DMS153 treated with DMSO at 0.1 percent for 48 hours (cell line): Measurements from ENCODE around the gene ACVR1B.

ENCODE experiments used
- DNase-seq: peaks from one replicate; lab custom pipeline; 2025; ENCODE audit not compliant: unreplicated experiment; lab: John Stamatoyannopoulos, UW

Gene ACVR1B

DNA sequence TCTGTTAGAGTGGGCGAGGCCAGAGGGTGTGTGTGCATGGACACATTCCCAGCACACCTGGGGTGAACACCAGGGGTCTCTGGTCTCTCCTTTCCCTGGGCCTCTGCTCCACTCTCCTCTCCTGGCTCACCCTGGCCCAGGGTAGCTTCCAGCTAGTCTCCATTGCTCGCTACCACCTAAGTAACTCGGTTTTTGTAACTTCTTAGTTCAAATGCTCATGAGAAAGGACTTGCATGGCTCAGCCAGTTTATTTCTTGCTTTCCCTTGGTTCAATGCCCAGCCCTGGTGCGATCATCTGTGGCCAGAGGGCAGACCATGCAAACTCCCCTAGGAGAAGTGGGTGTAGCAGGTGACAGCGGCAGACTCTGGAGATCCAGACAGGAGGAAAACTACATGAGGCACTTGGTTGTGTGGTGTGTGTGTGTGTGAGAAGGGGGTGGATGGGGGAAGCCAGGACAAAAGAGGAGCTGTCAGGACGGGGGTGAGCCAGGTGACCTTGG is 8.9 kb upstream of the ACVR1B start:
- DNase-seq: no peak

DNA sequence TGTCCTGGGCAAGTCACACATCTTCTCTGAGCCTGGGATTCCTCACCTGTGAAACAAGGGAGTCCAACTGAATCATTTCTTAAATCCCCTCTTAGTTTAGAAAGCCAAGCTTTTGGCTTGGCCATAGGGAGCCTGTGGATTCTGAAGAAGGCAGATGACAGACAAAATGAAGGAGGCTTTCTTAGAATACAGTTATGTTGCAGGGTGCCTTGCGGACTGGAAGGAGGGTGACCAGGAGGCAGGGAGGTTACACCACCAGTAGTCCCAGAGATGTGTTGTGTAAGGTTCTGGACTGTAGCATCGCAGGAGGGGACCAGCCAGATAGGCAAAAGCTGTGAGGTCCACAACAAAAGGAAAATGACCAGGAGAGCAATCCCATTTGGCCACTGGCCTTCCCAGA is 8.2 kb upstream of the ACVR1B start:
- DNase-seq: no peak

DNA sequence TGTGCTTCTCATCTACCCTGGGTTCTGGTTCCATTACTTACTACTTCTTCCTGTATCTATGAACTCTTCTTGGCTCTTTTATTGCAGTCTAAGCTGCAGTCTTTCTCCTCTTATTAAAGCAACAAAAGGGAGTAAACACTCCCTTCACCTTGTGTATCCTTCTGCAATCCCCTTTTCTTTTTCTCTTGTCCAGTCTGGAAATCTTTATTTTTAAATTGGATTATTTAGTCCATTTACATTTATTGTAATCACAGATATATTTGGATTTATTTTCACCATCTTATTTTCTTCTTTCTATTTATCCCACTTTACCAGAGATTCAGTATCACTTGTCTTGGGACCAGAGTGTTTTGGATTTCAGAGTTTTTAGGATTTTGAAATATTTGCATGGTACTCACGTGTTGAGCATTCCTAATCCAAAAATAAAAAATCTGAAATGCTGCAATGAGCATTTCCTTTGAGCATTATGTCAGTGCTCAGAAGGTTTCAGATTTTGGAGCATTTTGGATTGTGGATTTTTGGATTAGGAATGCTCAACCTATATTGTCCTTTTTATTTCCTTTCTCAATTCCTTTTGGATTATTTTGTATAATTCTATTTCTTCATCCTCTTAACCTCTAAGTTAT is 6.8 kb upstream of the ACVR1B start:
- no peak for DNase-seq

DNA sequence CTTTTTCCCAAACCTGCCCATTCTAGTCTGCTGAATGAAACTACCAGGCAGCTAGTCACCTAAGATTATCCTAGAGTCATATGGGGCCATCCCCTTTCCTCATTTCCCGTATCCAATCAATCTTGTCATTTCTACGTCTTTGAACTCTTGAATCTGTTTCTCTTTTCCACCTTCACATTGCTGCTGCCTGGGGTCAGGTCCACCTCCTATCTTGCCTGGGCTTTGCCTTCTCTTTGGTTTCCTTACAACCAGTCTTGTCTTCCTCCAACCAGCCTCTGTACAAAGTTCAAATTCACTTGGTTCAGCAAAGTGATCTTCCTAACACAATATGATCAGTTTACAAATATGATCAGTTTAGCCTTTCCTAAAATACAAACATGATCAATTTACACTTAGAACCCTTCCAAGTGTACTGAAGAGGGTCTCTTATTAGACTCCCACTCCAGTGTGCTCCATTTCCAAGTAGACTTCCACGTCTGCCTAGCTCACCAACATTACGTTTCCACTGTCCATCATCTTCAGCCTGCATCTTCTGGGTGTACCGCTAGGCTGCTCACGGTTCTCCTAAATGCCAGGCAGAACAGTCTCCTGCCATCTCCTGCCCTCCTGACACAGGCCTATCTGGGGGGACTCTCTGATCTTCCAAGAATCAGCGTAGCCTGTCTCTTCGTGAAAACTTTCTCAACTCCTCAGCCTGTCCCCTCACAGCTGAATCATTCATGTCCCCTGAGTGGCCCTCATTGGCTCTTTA is 4.1 kb upstream of the ACVR1B start:
- no peak for DNase-seq

DNA sequence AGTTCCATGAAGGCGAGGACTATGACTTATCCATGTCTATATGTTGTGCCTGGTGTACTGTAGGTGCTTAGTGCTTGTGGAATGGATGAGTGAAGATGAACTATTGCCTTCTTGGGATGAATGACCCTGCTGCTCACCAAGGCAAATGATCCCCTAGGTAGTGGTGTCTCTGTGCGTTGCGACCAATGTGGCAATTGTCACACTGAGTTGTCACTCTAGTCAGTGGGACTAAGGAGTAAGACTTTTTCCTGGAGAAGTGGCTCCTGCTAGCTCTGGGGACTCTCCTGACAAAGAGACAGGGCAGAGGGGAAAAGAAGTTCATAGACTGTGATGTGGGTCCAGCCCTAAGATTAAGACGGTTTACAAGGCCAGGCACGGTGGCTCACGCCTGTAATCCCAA is 3.4 kb upstream of the ACVR1B start:
- DNase-seq: no peak

DNA sequence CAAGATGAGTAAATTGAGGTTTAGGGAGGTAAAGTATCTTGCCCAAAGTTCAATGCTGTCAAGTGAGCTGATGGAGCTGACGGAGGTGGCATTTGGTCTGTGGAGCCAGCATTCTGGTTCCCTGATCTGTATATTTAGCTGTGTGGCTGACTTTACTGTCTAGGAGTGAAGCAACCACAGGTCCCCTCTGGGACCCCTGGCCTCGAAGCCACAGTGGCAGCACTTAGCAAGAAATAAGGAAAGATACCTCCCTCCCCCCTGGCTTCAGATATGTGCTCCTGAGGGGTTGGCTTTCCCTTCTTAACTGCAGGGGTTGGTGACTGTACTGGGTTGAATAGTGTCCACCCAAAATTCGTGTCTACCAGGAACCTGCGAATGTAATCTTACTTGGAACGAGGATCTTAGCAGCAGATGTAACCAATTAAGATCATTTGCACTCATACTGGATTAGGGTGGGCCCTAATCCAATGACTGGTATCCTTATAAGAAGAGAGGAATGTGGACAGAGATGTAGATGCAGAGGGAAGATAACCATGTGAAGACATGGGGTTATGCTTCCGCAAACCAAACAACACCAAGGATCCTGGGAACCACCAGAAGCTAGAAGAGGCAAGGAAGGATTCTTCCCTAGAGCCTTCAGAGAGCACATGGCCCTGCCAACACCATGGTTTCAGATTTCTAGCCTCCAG is 2.0 kb upstream of the ACVR1B start:
- no peak for DNase-seq

DNA sequence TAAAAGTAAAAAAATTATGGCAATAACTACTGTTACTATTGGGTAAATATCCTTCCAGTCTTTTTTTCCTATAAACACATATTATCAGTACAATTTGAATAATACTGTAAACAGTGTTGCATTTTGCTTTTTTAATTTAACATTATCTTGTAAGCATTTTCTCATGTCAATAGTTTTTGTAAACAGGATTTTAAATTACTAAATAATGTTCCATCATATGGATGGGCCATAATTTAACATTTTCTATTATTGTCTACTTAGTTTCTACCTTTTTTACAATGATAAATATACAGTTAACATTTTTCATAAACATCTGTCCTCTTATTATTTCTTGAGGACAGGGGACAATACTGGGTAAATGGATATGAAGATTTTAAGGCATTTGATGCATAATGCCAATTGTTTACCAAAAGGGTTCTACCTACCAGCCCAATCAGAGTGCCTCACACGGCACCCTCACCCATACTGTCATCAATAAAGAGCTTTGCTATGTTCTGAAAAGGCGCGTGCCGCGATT is 759 bp upstream of the ACVR1B start:
- DNase-seq: no peak

DNA sequence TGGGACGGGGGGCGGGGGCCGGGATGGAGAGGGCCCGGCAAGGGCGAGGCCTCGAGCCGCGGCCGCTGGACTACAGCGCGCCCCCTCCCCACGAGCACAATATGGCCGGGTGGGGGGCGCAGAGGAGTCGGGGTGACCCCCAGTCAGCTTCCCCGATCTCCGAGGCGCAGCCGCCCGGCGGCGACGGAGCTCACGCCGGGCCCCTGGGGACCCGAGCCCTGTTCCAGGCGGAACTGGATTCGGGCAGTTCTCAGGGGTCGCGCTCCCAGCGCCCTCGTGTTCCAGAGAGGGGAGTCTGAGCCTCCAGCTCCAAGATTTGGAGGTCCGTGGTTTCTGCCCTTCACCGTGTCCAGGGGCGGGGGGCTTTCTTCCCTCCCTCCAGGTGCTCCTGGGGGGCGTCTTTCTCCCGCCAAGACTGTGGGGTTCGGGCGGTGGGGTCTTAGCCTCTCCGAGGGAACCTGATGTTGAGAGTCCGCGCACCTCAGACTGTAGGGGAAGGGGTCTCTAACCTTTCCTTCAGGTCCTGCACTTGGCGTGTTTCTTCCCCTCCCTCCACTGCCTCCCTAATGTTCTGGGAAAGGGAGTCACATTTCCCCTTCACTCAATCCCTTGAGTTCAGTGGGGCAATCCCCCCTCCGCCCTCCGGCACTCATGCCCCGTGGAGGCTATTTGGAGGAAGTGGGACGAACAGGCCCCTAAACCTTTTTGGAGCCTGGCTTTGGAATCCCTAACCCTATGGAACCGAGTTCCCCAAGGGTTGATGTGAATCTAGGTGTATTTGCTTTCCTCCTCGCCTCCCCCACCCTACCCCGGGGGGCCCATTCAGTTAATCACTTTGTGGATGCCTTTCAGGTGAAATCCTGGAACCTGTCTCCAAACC is 584 bp downstream of the ACVR1B start:
- DNase-seq: no peak

DNA sequence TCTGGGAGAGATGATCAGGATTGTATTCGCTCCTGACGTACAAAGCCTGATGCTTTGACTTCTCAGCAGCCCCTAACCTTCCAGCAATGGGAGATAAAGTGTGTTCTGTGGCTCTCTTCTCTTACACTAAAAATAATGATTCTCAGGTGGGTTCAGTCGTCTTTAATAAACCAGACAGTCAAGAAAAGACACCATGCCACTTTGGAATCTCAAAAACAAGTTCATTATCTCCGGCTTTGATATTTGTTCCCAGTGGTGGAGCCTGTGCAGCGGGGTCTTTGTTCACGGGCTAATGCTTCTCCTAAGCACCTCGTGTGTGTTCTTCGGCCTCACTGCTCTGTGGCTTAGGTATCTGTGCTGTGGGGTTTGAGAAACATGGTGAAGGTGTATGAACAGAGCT is 1.6 kb downstream of the ACVR1B start:
- no peak for DNase-seq

DNA sequence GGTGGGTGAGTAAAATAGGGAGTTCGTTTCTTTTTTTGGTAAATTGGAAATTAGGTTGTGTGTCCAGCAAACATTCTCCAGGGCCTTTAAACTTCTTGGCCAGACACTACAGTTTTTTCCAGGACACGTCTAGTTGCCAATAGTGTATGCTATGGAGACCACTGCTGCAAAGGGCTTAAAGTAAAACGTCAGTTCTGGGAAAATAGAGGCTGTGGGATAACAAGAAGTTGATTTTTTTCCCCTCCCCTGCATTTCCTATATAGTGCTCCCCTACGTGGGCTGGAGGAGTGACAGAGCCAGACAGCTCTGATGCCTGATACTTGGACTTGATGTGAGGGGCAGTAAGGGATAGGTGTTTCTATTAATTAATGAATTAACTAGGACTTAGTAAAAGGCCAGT is 2.4 kb downstream of the ACVR1B start:
- no peak for DNase-seq

DNA sequence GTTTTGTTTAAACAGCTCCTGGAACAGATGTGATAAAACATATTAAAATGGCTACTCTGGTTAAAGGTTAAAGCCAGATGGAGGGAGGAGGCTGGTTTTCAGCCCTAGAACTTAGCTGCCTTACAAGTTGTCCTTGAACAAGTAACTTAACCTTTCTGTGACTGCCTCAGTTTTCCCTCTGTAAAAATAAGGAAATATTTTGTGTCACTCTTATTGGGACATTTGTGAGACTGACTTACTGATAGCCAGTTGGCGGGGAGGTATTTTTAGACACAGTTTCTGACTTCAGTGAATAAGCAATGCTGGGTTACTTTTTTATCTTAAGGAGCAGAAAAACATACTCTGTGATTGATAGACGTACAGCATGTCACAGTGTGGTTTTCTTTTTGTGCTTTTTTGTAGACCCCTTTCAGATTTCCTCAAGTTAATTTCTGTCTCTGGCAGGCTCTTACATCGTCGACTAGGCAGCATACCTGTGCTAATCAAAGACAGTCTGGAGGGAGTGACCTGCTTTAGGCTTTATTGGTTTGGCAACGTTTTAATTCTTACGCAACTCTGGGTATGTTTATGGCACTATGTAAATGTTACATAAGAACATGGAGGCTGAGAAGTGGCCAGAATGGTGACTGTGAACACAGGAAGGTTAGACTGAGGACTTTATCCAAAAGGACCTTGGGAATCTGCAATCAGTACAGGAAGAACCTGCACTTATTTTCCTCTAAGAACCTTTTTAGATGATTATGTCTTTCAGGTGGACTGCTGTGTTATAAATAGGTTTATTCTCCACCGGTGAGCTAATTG is 3.3 kb downstream of the ACVR1B start:
- peak; percentile 32 for DNase-seq

DNA sequence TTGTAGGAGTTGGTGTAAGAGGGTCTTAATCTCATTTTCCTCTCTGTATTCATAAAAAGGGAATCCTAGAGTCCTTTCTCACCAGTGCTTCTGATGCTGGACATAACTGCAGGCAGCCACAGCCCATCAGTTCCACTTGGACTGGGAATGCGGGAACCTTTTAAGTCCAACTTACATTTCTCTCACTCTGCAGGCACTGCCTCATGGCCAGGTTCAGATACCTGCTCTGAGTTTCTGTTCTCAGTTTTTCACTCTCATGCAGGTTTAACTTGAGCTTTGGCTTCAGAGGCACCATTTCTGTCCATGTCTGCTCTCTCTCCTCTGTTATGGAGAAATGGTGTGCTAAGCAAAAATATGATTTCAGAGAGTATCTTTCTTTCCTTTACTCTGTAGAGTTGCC is 4.2 kb downstream of the ACVR1B start:
- no peak for DNase-seq

DNA sequence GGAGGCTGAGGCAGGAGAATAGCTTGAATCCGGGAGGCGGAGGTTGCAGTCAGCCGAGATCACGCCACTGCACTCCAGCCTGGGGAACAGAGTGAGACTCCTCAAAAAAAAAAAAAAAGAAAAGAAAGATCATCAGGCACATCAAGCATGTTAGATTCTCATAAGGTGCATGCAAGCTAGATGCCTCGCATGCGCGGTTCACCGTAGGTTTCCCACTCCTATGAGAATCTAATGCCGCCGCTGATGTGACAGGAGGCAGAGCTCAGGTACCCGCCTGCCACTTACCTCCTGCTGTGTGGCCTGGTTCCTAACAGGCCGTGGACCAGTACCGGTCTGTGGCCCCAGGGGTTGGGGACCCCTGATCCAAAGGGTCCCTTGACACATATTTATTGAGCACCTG is 7.0 kb downstream of the ACVR1B start:
- no peak for DNase-seq

DNA sequence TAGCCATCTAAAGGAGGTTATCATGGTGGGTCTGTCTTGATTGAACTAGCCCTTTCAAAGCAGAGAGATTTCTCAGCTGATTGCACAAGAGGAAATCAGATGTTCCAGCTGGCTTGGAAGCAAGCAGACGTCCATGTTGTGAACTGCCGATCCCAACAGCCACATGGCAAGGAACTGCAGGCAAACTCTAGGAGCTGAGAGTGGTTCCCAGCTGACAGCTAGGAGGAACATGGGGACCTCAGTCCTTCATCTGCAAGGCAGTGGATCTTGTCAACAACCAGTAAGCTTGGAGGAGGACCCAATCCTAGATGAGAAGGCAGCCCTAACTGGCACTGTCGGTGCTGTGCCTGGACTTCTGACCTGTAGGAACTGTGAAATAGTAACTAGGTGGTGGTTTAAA is 7.7 kb downstream of the ACVR1B start:
- no peak for DNase-seq

DNA sequence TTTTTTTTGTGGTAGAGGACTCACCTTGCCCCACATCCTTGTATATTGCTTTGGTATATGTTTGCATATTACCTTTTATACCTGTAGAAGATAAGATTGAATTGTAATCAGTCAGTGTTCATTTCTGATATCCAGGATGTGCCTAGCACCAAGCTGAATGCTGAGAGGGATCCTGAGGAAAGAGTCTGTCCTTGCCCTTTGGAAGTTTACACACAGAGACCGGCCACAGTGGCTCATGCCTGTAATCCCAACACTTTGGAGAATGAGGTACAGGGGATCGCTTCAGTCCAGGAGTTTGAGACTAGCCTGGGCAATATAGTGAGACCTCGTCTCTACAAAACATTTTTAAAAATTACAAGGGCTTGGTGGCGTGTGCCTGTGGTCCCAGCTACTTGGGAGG is 8.4 kb downstream of the ACVR1B start:
- DNase-seq: no peak

DNA sequence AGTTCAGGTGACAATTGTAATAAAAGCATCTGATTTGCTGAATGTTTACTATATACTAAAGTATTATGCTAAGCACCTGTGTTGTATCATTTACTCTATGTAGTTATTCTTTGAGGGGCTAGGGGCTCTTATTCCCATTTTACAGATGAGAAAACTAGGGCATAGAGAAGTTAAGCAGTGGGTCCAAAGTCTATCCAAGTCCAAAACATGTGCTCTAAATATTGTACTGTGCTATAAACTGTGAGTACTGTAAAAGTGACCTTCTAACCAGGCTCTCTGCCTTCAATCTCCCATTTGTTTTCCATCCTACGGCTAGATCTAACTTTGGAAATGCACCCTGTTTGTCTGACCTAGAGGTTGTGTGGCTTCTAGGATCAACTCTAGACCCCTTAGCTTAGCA is 9.0 kb downstream of the ACVR1B start:
- no peak for DNase-seq

DNA sequence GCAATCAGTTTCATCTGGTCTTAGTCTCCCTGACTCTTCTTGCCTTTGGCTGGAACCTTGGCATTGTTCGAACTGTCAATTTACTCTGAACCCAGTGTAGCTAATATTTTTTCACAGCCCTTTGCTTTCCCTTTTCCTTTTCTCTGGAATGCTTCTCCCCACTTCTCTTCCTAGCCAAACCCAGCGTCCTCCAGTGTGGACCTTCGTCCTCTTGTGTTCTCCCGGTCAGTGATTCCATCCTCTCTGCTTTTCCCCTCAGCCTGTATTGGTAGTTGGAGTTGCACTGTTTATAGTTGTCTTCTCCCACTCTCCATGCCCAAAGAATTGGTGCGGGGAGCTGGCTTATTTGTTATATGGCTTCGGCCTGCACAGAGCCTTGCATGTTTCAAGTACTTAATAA is 9.4 kb downstream of the ACVR1B start:
- no peak for DNase-seq

DNA sequence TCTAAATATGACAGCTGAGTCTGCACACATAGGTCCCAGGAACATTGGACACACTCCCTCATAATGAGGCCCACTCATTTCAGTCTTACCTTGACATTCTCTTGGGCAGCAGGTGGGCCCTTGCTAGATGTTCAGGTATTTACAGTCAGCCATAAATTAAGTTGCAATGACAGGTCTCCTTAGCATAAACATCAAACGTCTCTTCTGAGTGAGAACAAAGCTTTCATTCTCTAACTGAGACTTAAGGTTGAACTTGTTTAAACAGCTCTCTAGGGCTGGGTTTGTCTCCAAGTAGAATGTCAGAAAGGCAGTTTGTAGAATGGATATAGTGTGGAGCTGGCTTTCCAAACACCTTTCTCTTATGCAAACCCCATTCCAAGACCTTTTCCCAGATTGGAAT is 10.3 kb downstream of the ACVR1B start:
- no peak for DNase-seq

DNA sequence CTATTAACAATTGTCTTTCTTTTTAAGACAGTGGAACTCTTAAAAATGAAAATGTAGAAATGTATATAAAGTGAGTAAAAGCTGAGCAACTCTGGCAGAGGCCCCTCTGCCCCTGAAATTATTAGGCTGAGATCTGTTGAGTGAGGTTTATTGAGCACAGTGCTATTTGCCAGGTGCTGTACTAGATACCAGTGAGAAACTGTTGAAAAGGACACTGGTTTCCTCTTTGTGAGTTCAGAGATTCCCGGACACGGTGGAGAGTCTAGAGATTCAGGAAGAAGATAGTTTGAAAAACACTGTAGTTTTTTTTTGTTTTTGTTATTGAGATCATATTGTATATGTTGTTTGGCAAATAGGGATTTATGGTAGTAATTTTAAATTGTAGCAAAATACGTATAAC is 11.2 kb downstream of the ACVR1B start:
- DNase-seq: no peak

DNA sequence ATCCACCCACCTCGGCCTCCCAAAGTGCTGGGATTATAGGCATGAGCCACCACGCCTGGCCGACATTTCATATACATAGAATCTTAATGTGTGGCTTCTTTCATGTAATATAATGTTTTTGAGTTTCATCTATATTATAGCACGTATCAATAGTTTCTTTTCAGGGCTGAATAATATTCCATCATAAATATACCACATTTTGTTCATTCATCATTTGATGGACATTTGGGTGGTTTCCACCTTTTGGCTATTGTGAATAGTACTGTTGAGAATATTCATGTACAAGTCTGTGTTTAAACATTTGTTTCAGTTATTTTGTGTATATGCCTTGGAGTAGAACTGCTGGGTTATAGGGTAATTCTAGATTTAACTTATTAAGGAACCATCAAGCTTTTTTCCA is 12.0 kb downstream of the ACVR1B start:
- DNase-seq: no peak
